Neural progenitor cell (in vitro differentiated cells): ENCODE results near the gene MYH10. TPM values are rescaled to one million over a fixed set of nuclear protein-coding genes. Genes with fewer than 3 reads are reported as not detected.
A peak's percentile ranks its signal among the peaks of the same experiment; 100 is the strongest.

Experiments
- DNase-seq: peaks from one replicate; pipeline ENCODE4 v3.0.0-alpha.2; 2016; ENCODE audit warnings: low spot score
- H2AFZ ChIP-seq: fragments of 200-600 bp; sonication (generic); replicated peaks from 2 replicates; pipeline ENCODE4 v1.6.1; 2016; ENCODE audit warnings: antibody characterized with exemption
- H3F3A ChIP-seq: fragments of 200-600 bp; sonication (generic); 2 replicates; pipeline ENCODE4 v1.6.1; 2016; ENCODE audit warnings: antibody characterized with exemption, low read depth
- H3K27ac ChIP-seq: fragments of 200-600 bp; sonication (generic); 2 replicates; pipeline ENCODE4 v1.5.1; 2016; ENCODE audit warnings: mild to moderate bottlenecking
- H3K27me3 ChIP-seq: fragments of 200-600 bp; sonication (generic); 2 replicates; pipeline ENCODE4 v1.6.1; 2016; ENCODE audit warnings: mild to moderate bottlenecking, moderate library complexity
- H3K36me3 ChIP-seq: fragments of 200-600 bp; sonication (generic); 2 replicates; pipeline ENCODE4 v1.5.1; 2016
- H3K4me1 ChIP-seq: fragments of 200-600 bp; sonication (generic); 2 replicates; pipeline ENCODE4 v1.6.1; 2016; ENCODE audit warnings: mixed run types
- H3K4me2 ChIP-seq: fragments of 200-600 bp; sonication (generic); 2 replicates; pipeline ENCODE4 v1.6.1; 2016
- H3K4me3 ChIP-seq: fragments of 200-600 bp; sonication (generic); 2 replicates; pipeline ENCODE4 v1.5.1; 2016
- H3K79me2 ChIP-seq: fragments of 200-600 bp; sonication (generic); 2 replicates; pipeline ENCODE4 v1.6.1; 2016; ENCODE audit warnings: low read depth
- H3K9ac ChIP-seq: fragments of 200-600 bp; sonication (generic); 2 replicates; pipeline ENCODE4 v1.6.1; 2016
- H3K9me3 ChIP-seq: fragments of 200-600 bp; sonication (generic); 2 replicates; pipeline ENCODE4 v1.5.1; 2016; ENCODE audit warnings: low read depth
- H4K20me1 ChIP-seq: fragments of 200-600 bp; sonication (generic); 2 replicates; pipeline ENCODE4 v1.6.1; 2016; ENCODE audit warnings: low read depth
- H3K27ac Mint-ChIP-seq: 3 replicates; pipeline ENCODE4 v1.8.0; 2021; ENCODE audit warnings: mixed read lengths
- H3K27me3 Mint-ChIP-seq: 2 replicates; pipeline ENCODE4 v1.8.0; 2022; ENCODE audit warnings: low read depth, mild to moderate bottlenecking, inconsistent platforms, moderate library complexity, mixed read lengths; ENCODE audit not compliant: insufficient read depth
- H3K36me3 Mint-ChIP-seq: 3 replicates; pipeline ENCODE4 v1.8.0; 2021; ENCODE audit warnings: mixed read lengths
- H3K4me1 Mint-ChIP-seq: 3 replicates; pipeline ENCODE4 v1.8.0; 2021; ENCODE audit warnings: mixed read lengths
- H3K4me3 Mint-ChIP-seq: 3 replicates; pipeline ENCODE4 v1.8.0; 2021; ENCODE audit warnings: mild to moderate bottlenecking, moderate library complexity, mixed read lengths
- H3K9me3 Mint-ChIP-seq: 3 replicates; pipeline ENCODE4 v1.8.0; 2020; ENCODE audit warnings: mixed read lengths
- CTCF ChIP-seq: fragments of 200-600 bp; sonication (generic); IDR thresholded peaks from 2 replicates; pipeline ENCODE4 v1.5.1; 2017; ENCODE audit warnings: antibody characterized with exemption, mild to moderate bottlenecking
- EZH2 ChIP-seq: fragments of 200-600 bp; sonication (generic); IDR thresholded peaks from 2 replicates; pipeline ENCODE4 v1.6.1; 2017; ENCODE audit warnings: antibody characterized with exemption, mild to moderate bottlenecking, moderate library complexity
- EZH2phosphoT487 ChIP-seq: fragments of 200-600 bp; sonication (generic); IDR thresholded peaks from 2 replicates; pipeline ENCODE4 v1.6.1; 2017; ENCODE audit warnings: antibody characterized with exemption
- total RNA-seq: library from RNA; depleted of rRNA; stranded (reverse); fragments of >200 nt; gene quantifications from 2 replicates; pipeline ENCODE4 v1.2.3, GENCODE V29; 2015; ENCODE audit warnings: low replicate concordance

Gene MYH10
- total RNA-seq, 1 donor from 2014 or later: 213 TPM

- Histone ChIP-seq H2AFZ (no peak overlapping the region), H3K4me2 (no peak overlapping the region), H3K27me3 (no peaks in the 10 kb centered on the region), H3K79me2 (no peaks in the 10 kb centered on the region), H3K36me3 (peaks cover 3% of the 10 kb centered on the region), H3K4me3 (no peak overlapping the region), H3K9me3 (no peaks in the 10 kb centered on the region), H3K9ac (no peak overlapping the region), H3K27ac (no peak overlapping the region), H4K20me1 (no peaks in the 10 kb centered on the region), H3F3A (peaks cover 32% of the 10 kb centered on the region), H3K4me1 (no peaks in the 10 kb centered on the region)
- no peak for TF ChIP-seq EZH2
- TF ChIP-seq CTCF: no peak
- TF ChIP-seq EZH2phosphoT487: no peak
- Mint-ChIP-seq H3K27ac (peak overlapping the region; percentile 57), H3K36me3 (peaks cover 51% of the 10 kb centered on the region), H3K4me3 (no peak overlapping the region), H3K4me1 (peaks cover 2% of the 10 kb centered on the region), H3K9me3 (no peaks in the 10 kb centered on the region), H3K27me3 (no peaks in the 10 kb centered on the region)
- DNase-seq: no peak
These were observed 155.3 kb downstream of the MYH10 start for GRCh38 chr17:8475227-8475626.

- Histone ChIP-seq H3K27ac (no peak overlapping the region), H3K4me1 (no peaks in the 10 kb centered on the region), H3K27me3 (no peaks in the 10 kb centered on the region), H3K79me2 (no peaks in the 10 kb centered on the region), H3K36me3 (peaks cover 3% of the 10 kb centered on the region), H3K9ac (no peak overlapping the region), H3F3A (peaks cover 32% of the 10 kb centered on the region), H3K4me3 (no peak overlapping the region), H3K9me3 (no peaks in the 10 kb centered on the region), H4K20me1 (no peaks in the 10 kb centered on the region), H2AFZ (no peak overlapping the region), H3K4me2 (no peak overlapping the region)
- peaks cover 49% of the 10 kb centered on the region for H3K36me3 Mint-ChIP-seq
- TF ChIP-seq CTCF: no peak
- TF ChIP-seq EZH2: no peak
- TF ChIP-seq EZH2phosphoT487: no peak
- peaks cover 2% of the 10 kb centered on the region for H3K4me1 Mint-ChIP-seq
- H3K27me3 Mint-ChIP-seq: no peaks in the 10 kb centered on the region
- DNase-seq: no peak
- H3K9me3 Mint-ChIP-seq: no peaks in the 10 kb centered on the region
- peak overlapping the region; percentile 57 for H3K27ac Mint-ChIP-seq
- H3K4me3 Mint-ChIP-seq: no peak overlapping the region
These were observed 155.7 kb downstream of the MYH10 start for GRCh38 chr17:8474826-8475225.

GRCh38 chr17:8473451-8474192 lies 156.9 kb downstream of the MYH10 start:
- H3K4me1 ChIP-seq: no peaks in the 10 kb centered on the region
- H3K4me1 Mint-ChIP-seq: peaks cover 2% of the 10 kb centered on the region
- TF ChIP-seq CTCF: no peak
- no peak for TF ChIP-seq EZH2
- TF ChIP-seq EZH2phosphoT487: no peak
- no peak overlapping the region for H2AFZ ChIP-seq
- no peak overlapping the region for H3K4me3 ChIP-seq
- no peak for DNase-seq
- no peaks in the 10 kb centered on the region for H3K79me2 ChIP-seq
- H3K27ac Mint-ChIP-seq: no peak overlapping the region
- H3K36me3 Mint-ChIP-seq: peaks cover 39% of the 10 kb centered on the region
- peaks cover 3% of the 10 kb centered on the region for H3K36me3 ChIP-seq
- no peak overlapping the region for H3K9ac ChIP-seq
- no peak overlapping the region for H3K4me2 ChIP-seq
- no peak overlapping the region for H3K4me3 Mint-ChIP-seq
- H4K20me1 ChIP-seq: no peaks in the 10 kb centered on the region
- no peaks in the 10 kb centered on the region for H3K27me3 Mint-ChIP-seq
- H3K9me3 Mint-ChIP-seq: no peaks in the 10 kb centered on the region
- H3F3A ChIP-seq: peaks cover 26% of the 10 kb centered on the region
- no peaks in the 10 kb centered on the region for H3K9me3 ChIP-seq
- no peak overlapping the region for H3K27ac ChIP-seq
- no peaks in the 10 kb centered on the region for H3K27me3 ChIP-seq
